ENCODE measurements around the gene BCL2L15.

DNA sequence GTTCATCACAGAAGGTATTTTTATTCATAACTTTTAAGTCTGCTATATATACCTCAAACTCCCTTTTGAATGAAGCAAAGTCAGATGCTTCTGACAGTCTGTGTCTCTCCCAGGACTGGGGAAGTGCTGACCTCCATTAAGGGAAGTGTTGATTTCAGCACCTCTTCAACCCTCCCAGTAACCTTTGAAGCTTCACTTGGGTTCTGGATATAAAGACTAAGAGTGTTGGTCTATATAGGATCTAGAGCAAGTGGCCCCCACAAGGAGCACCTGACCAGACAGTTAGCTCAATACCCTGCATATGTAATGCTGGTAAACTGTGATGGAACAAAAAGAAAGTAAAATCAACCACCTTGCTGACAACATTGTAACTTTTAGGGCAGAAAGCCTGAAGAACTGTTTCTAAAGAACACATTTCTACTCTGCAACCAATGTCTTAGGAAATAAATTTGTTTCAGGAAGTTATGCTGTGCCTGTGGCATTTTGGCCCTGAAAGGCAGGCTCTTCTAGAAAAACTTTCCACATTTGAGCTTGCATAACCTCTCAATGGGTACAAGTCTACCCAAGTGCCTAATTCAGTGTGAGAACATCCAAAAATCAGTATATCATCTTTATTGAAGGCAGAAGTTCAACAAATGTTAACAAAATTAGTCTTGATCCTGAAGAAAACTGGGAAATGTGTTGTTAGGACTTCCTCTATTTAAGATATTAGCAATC is 15.0 kb downstream of the BCL2L15 start:
- TF ChIP-seq GATA2 (IDR thresholded peaks at IDR 0.05; ENCODE audit: low read depth, low read length) (no peak), GATA3 (IDR thresholded peaks at IDR 0.05; ENCODE audit: low read depth, low read length) (no peak)
